Islet of Langerhans (tissue), 1 donor: Measurements from ENCODE around the gene IP6K2.

Experiments
- FAIRE-seq: peaks from one replicate; lab custom pipeline; 2011; peaks lifted over from hg19 to GRCh38; lab: Jason Lieb, UNC

Gene IP6K2

DNA sequence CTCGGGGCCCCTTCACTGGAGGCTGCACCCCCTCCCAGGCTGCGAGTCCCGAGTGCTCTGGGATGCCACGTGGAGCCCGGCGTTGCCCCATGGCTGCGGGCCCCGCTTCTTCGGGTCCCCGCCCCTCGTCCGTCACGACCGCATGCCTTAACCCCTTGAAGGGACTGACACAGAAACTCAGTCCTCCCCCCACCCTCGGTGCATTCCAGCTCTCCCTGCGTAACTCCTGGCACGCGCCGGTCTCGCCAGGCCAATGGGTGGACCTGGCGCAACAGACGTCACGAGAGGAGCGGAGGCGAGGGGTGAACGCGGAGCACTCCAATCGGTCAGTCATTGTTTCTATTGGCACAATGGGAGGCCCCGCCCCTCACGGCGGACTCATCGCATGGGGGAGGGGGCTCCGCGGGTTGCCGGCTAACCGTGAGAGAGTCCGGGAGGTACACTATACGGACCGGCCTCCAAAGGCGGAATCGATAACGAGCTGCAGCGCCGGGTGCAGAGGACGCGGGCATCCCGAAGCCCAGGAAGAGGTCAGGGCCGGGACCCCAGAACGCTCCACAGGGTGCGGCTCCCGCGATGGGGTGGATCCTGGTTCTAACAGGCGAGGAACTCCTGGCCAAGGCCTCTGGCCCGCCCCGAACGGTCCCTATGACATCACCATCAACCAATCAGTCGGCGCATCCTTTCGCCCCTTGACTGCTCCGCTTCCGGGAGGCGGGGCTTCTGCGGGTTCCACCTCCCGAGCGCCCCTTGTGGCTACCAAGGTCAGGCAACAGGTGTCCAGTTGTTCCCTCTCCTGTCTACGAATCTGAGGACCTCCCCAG, 53.3 kb downstream of the IP6K2 start:
- FAIRE-seq, result peak; percentile 90

DNA sequence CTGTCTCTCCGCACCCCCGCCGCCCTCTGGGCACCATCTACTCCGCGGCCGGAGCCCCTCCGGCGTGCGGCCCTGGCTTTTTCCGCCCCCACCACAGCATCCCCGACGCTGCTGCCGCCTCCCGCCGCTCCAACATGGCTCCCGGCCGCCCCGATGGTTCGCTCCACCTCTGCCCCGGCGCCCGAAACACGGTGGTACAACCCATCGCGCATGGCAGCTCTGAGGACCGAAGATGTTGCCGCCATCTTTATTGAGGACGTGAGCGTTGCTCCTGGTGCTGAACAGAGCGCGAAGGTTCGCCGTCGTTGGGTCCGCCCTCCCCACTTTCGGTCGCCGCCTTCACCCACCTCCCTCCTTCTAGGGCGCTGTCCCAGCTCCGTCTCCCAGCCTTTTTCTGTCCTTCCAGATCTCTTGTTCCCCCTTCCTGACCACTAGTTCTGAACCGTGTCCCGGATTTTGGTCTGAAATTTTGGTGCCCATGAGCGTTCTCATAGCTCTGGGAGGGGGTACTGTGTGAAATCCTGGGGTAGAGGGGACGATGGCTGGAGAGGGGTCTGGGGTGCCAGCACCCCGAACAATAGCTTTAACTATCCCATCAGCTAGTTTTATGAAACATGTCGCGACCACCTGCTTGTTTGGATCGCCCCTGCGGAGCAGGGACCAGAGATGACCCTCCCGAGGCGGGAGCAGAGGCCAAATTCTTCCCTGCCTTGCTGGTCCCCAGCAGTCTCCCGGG, 54.1 kb downstream of the IP6K2 start, which contains the start of gene CELSR3:
Gene CELSR3, minus strand, starts transcription at position 134 of the 736 bp plus-strand sequence. CDS start 252 bp downstream, outside the sequence.
- FAIRE-seq, result peak; percentile 92

DNA sequence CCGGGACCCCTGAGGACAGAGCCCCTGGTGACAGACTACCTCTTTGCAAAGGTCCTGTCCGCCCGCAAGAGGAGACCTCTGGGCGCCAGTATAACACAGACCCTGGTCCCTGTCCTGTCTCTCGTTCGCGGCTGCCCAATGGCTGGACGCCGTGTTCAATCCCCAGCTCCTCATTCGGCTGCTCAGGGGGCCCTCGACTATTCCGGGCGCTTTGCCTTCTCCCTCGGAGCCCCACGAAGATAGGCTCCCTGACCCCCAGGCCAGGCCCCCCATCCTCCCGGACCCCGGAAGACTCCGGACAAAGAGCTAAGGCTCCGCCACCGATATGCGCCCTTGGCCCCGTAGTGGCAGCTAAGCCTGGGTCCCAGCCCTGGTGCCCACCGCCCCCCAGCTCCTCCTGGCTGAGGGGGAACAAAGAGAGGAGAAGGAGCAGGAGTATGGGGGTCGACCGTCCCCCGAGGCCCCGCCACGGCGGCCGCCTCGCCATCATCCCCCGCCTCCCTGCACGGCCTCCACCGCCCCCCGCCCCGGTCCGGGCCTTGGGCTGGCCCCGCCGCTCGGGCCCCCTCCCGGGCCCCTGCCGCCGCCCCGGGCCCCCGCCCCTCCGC, 54.8 kb downstream of the IP6K2 start:
- FAIRE-seq, result no peak

DNA sequence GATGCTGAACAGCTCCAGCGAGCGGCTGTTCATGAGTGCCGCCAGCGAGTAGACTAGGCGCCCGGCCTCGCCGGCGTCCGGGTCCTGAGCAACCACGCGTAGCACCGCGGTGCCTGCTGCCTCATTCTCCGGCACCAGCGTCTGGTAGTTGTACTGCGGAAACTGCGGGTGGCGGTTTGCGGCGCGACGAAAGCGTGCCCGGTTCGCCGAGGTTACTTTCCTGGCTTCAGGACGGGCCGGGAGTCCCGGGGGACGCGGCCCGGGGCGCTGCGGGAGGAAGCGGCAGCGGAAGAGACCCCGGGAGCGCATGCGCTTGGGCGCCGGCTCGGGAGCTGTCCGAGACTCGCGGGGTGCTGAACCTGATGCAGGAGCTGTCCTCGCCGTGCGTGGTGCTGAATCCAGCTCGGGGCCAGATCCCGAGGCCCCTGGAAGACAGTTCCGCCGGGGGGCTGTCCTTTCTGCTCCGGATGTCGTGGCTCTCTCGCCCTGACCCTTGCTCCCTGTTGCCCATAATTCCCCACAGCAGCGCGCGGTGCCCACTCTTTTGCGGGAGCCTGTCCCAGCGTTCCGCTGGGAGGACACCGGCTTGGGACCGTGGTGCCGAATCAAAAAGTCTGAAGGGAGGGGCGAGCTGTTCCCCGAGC, 55.4 kb downstream of the IP6K2 start:
- FAIRE-seq, result no peak

DNA sequence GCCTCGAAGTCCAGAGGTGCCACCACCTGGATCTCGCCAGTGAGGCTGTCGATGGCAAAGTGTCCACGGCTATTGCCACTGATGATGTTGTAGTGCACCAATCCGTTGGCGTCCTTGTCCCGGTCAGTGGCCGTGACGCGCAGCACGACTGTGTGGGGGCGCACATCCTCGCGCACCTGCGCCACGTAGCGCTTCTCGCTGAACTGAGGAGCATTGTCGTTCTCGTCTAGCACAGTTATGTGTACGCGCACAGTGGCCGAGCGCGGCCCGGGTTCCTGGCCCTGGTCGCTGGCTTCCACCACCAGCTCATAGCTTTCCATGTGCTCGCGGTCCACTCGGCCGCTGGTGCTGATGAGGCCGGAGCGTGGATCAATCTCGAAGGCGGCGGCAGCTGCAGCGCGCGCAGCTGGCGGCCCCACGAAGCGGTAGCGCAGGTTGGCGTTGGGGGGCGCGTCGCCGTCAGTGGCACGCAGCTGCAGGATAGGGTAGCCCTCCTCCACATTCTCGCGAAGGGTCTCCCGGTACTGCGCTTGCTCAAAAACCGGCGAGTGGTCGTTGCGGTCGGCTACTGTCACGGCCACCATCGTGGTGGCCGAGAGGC, 56.1 kb downstream of the IP6K2 start:
- no peak for FAIRE-seq

DNA sequence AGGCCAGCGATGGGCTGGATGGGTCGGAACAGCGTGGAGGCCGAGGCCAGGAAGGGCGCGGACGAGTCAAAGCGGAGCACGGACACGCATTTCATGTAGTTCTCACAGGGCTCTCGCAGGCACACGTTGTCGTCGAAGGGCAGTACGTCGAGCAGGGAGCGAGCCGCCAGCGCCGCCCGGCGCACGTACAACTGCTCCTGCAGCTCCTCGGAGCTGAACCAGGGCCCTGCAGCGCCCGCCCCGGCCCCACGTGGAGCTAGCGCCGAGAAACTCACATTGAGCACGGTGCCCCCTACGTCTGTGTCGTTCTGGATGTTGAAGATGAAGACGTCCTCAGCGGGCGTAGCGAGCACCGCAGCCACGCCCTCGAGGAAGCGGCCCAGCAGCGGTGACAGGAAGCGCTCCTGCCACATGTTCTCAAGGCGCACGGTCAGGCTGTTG, 60.2 kb downstream of the IP6K2 start:
- no peak for FAIRE-seq

DNA sequence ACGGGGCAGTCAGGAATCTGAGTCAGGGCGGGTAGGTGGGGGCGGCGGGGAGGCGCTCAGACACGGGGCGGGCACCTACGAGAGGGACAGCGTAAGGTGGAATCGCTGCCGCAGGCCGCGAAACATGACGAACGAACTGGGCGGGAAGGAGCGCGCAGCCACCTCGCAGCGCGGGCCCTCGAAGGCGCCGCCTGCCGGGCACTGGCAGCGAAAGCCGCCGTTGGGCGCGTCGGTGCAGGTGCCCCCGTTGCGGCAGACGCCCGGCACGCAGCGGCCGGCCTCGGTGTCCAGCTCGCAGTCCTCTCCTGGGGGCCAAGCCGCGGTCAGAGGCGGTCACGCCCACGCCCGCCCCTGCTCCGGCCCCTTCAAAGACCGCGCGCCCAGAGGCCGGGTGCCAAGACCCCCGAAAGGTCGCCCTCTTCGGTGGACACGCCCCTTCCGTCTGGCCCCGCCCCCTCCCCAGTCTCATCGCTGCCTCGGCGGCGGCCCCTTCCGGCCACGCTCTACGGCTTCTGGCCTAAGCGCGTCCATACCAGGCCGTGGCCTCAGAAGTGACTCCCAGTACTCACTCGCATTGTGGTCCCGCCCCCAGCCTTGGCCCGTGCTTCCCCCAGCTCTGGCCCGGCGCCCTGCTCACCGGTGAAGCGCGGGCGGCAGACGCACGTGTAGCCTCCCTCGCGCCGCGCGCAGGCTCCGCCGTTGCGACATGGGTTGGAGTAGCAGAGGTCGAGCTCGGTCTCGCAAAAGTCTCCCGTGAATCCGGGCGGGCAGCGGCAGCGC, 60.8 kb downstream of the IP6K2 start:
- no peak for FAIRE-seq

DNA sequence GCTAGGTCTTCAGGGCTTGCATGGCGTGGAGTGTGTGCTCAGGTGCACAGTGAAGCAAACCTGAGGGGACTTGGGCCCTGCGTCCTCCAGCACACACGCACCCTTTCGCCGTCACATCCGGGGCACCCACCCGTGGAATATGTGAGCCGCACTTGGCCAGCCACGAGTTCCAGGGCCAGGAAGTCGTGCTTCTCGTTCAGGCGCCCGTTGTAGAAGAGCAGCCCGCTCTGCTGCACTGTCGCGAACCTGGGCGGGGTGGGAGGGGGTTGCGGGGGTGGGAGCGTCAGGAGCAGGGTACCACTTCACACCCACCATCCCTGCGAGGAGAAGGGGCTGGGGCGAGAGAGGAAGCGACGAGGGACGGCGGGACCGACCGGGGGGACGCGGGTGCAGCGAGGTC, 61.4 kb downstream of the IP6K2 start:
- FAIRE-seq, result no peak

DNA sequence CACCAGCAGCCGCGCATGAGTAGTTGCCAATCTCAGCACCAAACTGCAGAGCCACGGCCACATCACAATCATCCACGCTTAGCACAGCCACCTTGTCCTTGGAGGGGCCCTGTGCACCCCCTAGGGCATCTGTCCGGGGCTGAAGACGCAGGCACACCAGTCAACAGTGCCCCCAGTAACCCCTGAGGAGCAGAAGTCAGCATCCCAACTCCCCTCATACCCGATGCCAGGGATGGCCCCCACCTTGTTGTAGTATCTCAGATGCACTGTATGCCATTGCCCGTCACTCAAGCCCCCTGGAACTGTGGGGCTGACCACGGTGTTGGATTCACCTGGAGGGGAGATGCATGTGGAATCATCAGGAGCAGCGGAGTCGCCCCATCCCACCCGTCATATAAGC, 62.0 kb downstream of the IP6K2 start:
- FAIRE-seq, result no peak

DNA sequence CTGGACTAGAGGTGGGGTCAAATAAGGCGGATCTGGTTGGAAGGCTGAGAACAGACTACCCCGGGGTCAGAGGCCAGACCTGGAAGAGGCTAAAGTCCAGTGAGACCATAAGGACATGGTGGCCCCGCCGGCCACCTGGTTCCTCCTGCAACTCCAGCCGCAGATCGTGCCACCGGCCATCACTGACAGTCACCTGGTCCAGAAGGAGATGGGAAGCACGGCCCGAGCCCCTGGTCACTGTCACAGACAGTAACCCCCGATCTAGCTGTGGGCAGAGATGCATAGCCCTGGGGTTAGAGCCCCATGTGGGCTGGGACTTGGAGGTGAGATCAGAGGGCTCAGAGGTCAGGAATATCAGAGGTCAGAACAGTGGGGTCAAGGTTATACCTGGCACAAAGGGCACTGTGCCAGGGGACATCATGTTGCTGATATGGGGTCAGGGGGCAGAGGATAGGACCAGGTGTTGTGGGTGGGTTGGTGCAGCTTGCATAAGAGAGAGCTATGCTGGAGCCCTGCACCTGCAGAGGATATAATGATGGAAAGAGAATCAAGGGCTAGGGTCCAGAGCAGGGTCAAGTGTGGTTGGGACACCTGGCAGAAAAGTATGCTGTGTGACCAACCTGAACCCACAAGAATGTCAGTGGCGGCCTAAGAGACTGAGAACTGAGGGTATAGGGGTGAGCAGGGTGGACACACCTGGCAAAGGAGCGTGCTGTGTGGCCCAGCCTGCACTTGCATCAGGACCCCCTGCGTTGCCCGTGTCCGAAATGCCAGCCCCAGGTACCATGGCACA, 63.9 kb downstream of the IP6K2 start:
- no peak for FAIRE-seq

DNA sequence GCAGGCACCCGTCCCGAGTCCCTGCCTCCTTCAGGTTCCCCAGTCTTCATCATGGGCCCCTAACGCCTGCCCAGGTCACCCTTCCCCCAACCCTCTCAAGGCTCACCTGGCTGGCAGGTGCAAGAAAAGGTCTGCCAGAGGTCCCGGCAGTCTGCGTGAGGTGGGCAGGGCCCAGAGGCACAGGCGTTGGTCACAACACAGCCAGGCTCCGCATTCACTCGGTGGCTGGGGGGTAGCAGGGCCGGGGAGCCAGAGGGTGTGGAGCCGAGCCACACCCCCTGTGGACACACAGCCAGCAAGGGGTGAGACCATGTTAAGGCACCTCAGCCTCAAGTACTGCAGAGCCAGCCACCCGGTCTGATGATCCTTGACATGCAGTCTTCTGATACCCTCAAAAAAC, 65.2 kb downstream of the IP6K2 start:
- FAIRE-seq, result no peak

DNA sequence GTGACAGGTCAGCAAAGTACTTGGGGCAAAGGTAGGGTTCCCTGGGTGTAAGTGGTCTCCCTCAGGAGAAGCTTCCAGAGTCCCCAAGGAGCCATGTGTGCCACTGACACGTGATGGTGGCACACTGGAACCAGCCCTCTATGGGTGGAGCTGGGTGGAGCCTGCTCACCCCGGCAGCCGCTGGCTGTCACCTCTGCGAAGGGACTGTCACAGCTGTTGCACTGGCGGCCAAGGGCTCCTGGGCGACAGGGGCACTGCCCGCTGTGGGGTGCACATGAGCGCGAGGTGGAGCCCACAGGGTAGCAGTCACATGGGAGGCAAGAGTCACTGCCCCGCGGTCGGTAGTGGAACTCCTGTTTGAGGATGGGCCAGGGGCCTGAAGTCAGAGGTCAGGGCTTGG, 66.3 kb downstream of the IP6K2 start:
- FAIRE-seq, result no peak

DNA sequence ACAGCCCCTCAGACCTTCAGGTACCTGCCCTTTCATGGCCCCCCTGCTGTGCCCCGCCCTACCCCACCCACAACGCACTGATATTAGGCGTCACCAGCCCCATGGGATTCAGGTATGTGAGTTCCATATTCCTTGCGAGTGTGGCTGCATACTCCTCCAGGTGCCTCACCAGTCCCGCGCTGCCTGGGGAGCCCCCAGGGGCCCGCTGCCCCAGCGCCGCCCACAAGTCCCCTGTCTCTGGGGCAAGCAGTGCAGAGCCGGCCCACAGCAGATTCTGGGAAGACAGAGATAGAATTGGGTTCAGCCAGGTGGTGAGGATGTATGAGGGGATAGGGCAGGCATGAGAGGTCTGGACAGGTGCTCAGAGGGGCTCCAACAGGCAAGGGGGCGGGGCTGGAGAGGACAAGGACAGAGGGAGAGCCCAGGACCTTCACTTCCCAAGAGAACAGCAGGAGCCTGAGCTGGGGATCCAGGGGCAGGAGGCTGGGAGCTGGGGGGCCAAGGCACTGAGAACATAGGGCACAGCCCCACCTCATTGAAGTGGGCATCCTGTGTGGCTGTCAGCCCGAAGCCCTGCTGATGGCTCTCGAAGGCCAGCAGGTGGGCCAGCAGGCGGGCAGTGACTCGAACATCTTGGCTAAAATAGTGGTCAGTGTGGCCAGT, 68.7 kb downstream of the IP6K2 start:
- no peak for FAIRE-seq

DNA sequence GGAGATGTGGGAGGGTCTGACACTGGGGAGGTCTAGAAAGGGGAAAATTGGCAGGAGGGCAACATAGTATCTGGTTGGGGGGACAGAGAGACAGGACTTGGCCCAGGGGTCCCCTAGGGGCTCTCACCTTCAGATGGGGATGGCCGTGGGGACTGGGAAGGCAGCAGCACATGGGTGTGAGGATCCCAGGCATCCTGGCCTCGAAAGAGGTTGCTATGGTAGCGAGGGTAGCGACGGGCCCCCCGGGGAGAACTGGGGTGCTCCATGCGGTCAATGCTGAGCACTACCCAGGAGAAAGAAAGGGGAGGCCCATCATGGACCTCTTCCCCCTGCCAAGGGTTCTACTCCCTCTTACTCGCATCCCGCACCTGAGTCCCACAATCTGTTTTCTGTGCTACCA, 69.3 kb downstream of the IP6K2 start:
- no peak for FAIRE-seq

DNA sequence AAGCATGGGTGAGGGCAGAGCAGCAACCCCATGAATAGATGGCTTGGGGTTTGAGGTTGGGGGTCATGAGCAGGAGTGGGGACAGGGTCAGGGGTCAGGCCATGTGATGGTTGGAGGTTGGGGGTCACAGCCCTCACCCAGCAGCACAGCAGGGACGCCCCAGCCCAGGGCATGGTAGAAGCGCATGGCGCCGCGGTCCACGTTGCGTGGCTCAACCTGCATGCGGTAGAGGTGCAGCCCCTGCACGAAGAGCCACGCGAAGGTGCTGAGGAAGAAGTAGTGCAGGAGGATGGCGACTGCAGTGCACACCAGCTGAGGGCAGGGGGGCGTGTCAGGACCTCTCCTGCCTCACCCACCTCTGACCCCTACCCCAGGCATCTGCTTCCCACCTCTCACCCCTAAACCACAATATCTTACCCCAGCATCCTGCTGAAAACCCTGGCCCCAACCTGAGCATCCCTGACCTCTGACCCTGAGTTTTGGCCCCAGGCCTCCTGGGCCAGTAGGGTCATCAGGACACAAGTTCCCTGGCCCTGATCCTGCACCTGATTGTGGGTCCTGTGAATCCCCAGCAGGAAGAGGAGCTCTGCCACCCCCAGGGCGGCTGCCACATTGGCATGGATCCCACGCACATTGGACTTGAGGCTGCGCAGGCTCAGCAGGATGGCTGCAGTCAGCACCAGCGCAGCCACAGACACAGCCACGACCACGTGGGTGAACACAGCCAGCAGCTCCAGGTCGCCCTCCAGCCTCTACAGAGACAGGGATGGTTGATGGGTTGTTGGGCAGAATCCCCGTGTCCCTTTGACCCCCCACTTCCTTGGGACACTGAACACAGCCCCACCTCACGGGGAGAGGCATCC, 71.9 kb downstream of the IP6K2 start:
- FAIRE-seq, result no peak

DNA sequence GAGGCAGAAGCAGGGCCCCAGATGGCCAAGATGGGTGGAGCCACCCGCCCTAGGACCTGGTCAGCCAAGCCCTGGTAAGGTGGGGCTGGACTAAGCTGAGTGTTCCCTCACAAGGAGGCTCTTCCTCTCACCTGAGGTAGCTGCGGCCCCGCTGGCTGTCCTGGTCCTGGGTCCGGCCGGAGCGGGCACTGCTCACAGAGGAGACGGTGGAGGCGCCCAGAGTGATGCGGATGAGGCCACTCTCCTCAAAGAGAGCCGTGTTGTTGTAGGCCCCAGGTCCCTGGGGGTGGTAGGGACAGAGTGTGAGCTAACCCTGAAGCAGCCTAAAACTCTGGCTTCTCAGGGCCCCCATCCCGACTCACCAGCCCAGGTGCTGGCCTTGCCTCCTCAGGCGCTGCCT, 74.4 kb downstream of the IP6K2 start:
- no peak for FAIRE-seq

DNA sequence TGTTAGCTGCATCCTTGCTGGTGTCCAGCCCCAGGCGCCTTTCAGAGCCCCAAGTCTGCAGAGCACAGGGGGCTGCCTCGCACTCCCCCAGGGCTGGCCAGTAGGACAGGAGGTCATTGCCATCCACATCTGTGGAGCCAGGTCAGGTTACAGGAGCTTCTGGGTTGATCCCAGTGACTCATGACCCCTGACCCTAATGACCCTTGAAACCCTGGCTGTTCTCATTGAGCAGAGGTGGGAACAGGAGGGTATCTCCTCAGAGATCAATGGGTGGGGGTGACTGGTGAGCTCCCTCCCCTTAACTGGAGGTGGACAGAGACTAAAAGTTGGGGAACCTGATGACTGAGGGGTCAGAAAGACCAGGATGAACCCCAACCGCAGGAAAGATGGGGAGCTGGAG, 75.6 kb downstream of the IP6K2 start:
- no peak for FAIRE-seq

DNA sequence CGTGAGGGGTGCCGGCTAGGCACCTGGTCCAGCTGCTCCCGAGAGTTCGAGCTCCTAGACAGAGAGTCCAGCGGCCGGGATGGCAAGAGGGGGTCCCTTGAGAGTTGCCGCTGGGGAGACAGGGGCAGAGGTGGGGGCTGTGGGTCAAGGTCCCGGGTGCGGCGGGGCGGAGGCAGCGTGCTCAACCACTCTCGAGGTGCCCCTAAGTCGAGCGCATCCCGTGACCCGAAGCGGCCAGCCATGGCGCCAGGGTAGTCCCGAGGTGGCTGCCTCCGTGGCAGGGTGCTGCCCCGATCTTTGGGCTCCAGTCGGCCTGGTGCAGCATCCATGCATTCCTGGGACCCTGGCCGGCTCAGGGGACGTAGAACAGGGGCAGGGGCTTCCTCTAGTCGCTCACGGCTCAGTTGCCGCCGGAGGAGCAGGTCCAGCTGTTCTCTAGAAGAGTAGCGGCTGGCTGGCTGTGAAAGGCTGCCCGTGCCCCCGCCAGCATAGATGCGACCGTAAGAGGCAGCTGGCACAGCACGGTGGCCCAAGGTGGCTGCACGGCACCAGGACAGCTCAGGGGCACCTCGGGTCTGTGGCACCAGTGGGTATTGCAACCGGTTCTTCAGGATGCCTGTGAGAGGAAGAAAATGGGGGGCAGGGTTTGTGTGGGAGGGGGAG, 76.9 kb downstream of the IP6K2 start:
- no peak for FAIRE-seq
